ENCODE measurements around the gene GSTA2.
"Not testable (repeated sequence)": the region's sequence is repeated elsewhere in the genome, so short reads cannot be mapped to it uniquely, and the experiment has no call there.

Gene GSTA2

GRCh38 chr6:52760105-52760765 lies 3.0 kb downstream of the GSTA2 start:
- DNase-seq (ENCODE audit: low read depth in 2 of 2): no peak

GRCh38 chr6:52759085-52759484 lies 4.2 kb downstream of the GSTA2 start:
- DNase-seq (ENCODE audit: low read depth in 2 of 2): no peak

- DNase-seq (ENCODE audit: low read depth in 2 of 2): not testable (repeated sequence)
Measured at GRCh38 chr6:52757651-52758338, 5.5 kb downstream of the GSTA2 start.

GRCh38 chr6:52754443-52754842 lies 8.8 kb downstream of the GSTA2 start:
- DNase-seq (ENCODE audit: low read depth in 2 of 2): no peak

GRCh38 chr6:52753137-52753536 lies 10.1 kb downstream of the GSTA2 start:
- not testable (repeated sequence) for DNase-seq (ENCODE audit: low read depth in 2 of 2)

GRCh38 chr6:52752310-52752709 lies 11.0 kb downstream of the GSTA2 start:
- no peak for DNase-seq (ENCODE audit: low read depth in 2 of 2)

GRCh38 chr6:52749556-52750152 lies 13.6 kb downstream of the GSTA2 start:
- DNase-seq (ENCODE audit: low read depth in 2 of 2): no peak

- not testable (repeated sequence) for DNase-seq (ENCODE audit: low read depth in 2 of 2)
Measured at GRCh38 chr6:52747301-52747700, 16.0 kb downstream of the GSTA2 start.

- DNase-seq (ENCODE audit: low read depth in 2 of 2): no peak
Measured at GRCh38 chr6:52746213-52746612, 17.1 kb downstream of the GSTA2 start.

- DNase-seq (ENCODE audit: low read depth in 2 of 2): no peak
Measured at GRCh38 chr6:52745764-52746201, 17.5 kb downstream of the GSTA2 start.

- DNase-seq (ENCODE audit: low read depth in 2 of 2): no peak
Measured at GRCh38 chr6:52741872-52742271, 21.4 kb downstream of the GSTA2 start.

- DNase-seq (ENCODE audit: low read depth in 2 of 2): no peak
Measured at GRCh38 chr6:52739627-52740026, 23.6 kb downstream of the GSTA2 start.

GRCh38 chr6:52739134-52739533 lies 24.1 kb downstream of the GSTA2 start:
- no peak for DNase-seq (ENCODE audit: low read depth in 2 of 2)

GRCh38 chr6:52736145-52736544 lies 27.1 kb downstream of the GSTA2 start:
- no peak for DNase-seq (ENCODE audit: low read depth in 2 of 2)

- DNase-seq (ENCODE audit: low read depth in 2 of 2): no peak
Measured at GRCh38 chr6:52735071-52735470, 28.2 kb downstream of the GSTA2 start.

GRCh38 chr6:52734072-52734471 lies 29.2 kb downstream of the GSTA2 start:
- DNase-seq (ENCODE audit: low read depth in 2 of 2): no peak

GRCh38 chr6:52733172-52733571 lies 30.1 kb downstream of the GSTA2 start:
- DNase-seq (ENCODE audit: low read depth in 2 of 2): no peak

- DNase-seq (ENCODE audit: low read depth in 2 of 2): no peak
Measured at GRCh38 chr6:52731719-52732118, 31.6 kb downstream of the GSTA2 start.

- DNase-seq (ENCODE audit: low read depth in 2 of 2): no peak
Measured at GRCh38 chr6:52729576-52729975, 33.7 kb downstream of the GSTA2 start.

GRCh38 chr6:52728394-52728793 lies 34.9 kb downstream of the GSTA2 start:
- no peak for DNase-seq (ENCODE audit: low read depth in 2 of 2)

GRCh38 chr6:52727908-52728307 lies 35.4 kb downstream of the GSTA2 start:
- DNase-seq (ENCODE audit: low read depth in 2 of 2): no peak

- no peak for DNase-seq (ENCODE audit: low read depth in 2 of 2)
Measured at GRCh38 chr6:52726741-52727535, 36.3 kb downstream of the GSTA2 start.
